WTC11 (cell line): ENCODE results near the gene BCL7A.

Source experiments
- ATF3 ChIP-seq: sonication (generic); formaldehyde crosslinking; conservative IDR thresholded peaks from 2 replicates; pipeline ENCODE4 v1.8.1; 2022; ENCODE audit warnings: mild to moderate bottlenecking, missing genetic modification reagents
- CREB1 ChIP-seq: sonication (generic); formaldehyde crosslinking; IDR thresholded peaks from 2 replicates; pipeline ENCODE4 v1.8.0; 2023; ENCODE audit warnings: mild to moderate bottlenecking, missing genetic modification reagents
- CTCF ChIP-seq: fragments of 200-600 bp; IDR thresholded peaks from 2 replicates; pipeline ENCODE4 v1.8.0; 2022; ENCODE audit warnings: antibody characterized with exemption
- JUN ChIP-seq: sonication (generic); formaldehyde crosslinking; IDR thresholded peaks from 2 replicates; pipeline ENCODE4 v1.8.0; 2023; ENCODE audit warnings: mild to moderate bottlenecking, missing genetic modification reagents
- MXD4 ChIP-seq: fragments of 250-450 bp; sonication (Bioruptor Pico); IDR thresholded peaks from 2 replicates; pipeline ENCODE4 v1.8.0; 2021; ENCODE audit warnings: mild to moderate bottlenecking, moderate library complexity, borderline replicate concordance
- NR3C1 ChIP-seq: sonication (generic); formaldehyde crosslinking; conservative IDR thresholded peaks from 2 replicates; pipeline ENCODE4 v1.8.1; 2023; ENCODE audit warnings: low read depth, mild to moderate bottlenecking, missing genetic modification reagents
- SMAD3 ChIP-seq: sonication (generic); formaldehyde crosslinking; IDR thresholded peaks from 2 replicates; pipeline ENCODE4 v1.8.0; 2022; ENCODE audit warnings: missing genetic modification reagents, mild to moderate bottlenecking, borderline replicate concordance
- TCF7 ChIP-seq: sonication (generic); formaldehyde crosslinking; IDR thresholded peaks from 2 replicates; pipeline ENCODE4 v1.8.0; 2022; ENCODE audit warnings: mild to moderate bottlenecking, low read depth, missing genetic modification reagents, moderate library complexity
- USF2 ChIP-seq: sonication (generic); formaldehyde crosslinking; IDR thresholded peaks from 2 replicates; pipeline ENCODE4 v1.8.1; 2023; ENCODE audit warnings: mild to moderate bottlenecking, missing genetic modification reagents, moderate library complexity
- ZNF232 ChIP-seq: sonication (generic); formaldehyde crosslinking; IDR thresholded peaks from 2 replicates; pipeline ENCODE4 v1.8.0; 2022; ENCODE audit warnings: mild to moderate bottlenecking, missing genetic modification reagents
- ZSCAN18 ChIP-seq: fragments of 250-450 bp; sonication (Bioruptor Pico); IDR thresholded peaks from 2 replicates; pipeline ENCODE4 v2.1.2; 2022; ENCODE audit warnings: mild to moderate bottlenecking, moderate library complexity

GRCh38 chr12:122050706-122051105 lies 29.0 kb downstream of the BCL7A start:
- no peak for TF ChIP-seq CREB1 (CRISPR knock-in tag)
- TF ChIP-seq ZSCAN18 (CRISPR knock-in tag) = no peak
- TF ChIP-seq ATF3 (CRISPR knock-in tag) = no peak
- TF ChIP-seq ZNF232 = no peak
- TF ChIP-seq CTCF = no peak
- TF ChIP-seq MXD4 (CRISPR knock-in tag) = no peak
- no peak for TF ChIP-seq USF2 (CRISPR knock-in tag)
- TF ChIP-seq JUN = no peak
- no peak for TF ChIP-seq TCF7 (CRISPR knock-in tag)
- TF ChIP-seq SMAD3 (CRISPR knock-in tag) = no peak
- TF ChIP-seq NR3C1 (CRISPR knock-in tag) = no peak
